H1 (cell line): Measurements from ENCODE around the gene XRRA1.

Source experiments
- JUN ChIP-seq: IDR thresholded peaks from 2 replicates; pipeline ENCODE4 v1.6.1; 2011; ENCODE audit warnings: low read depth, mild to moderate bottlenecking, improper control_type of control experiment, low read length
- PHF8 ChIP-seq: fragments of 200-600 bp; sonication (generic); conservative IDR thresholded peaks from 2 replicates; pipeline ENCODE4 v1.7.1; 2012; ENCODE audit warnings: low read depth, mild to moderate bottlenecking, inconsistent platforms, low read length, moderate library complexity
- SP2 ChIP-seq: IDR thresholded peaks from 2 replicates; pipeline ENCODE4 v1.6.1; 2012; ENCODE audit warnings: mild to moderate bottlenecking, low read length, inconsistent platforms
- SUZ12 ChIP-seq: fragments of 200-600 bp; sonication (generic); IDR thresholded peaks from 2 replicates; pipeline ENCODE4 v1.6.1; 2012; ENCODE audit warnings: mild to moderate bottlenecking, inconsistent platforms, low read length, moderate library complexity, mixed read lengths
- TF ChIP-seq, protein P1 (sequence below): IDR thresholded peaks from 2 replicates; pipeline ENCODE4 v1.6.1; 2012; ENCODE audit warnings: inconsistent platforms
- TF ChIP-seq, protein P2 (sequence below), 3 experiments: IDR thresholded peaks; 1 replicate in 2 of 3; 2 replicates in 1 of 3; pipeline versions ENCODE4 v1.5.1 to v1.6.1; 2011; ENCODE audit warnings: low read length in 3 of 3, mild to moderate bottlenecking in 3 of 3, inconsistent platforms in 2 of 3, low read depth in 1 of 3, moderate library complexity in 1 of 3; ENCODE audit not compliant: insufficient read depth in 1 of 3; ENCODE audit errors: control extremely low read depth in 1 of 3

DNA sequence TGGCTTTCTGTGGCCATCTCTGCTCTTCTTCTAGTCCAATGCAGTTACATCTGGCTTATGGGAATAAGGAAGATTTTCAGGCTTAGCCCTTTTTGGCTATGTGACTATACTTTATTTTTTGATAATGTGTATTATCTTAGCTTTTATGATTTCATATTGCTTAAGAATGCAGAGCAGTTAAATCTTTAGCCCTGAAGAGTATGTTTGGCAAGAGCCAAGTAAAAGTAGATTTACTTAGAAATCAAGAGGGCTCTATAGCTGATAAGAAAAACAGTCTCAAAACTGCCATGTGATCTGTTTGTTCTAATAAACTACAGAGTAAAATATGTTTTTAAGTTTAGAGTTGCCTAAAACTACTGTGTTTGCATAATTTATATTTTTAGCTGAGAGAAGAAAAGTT, 139.1 kb downstream of the XRRA1 start:
- no peak for TF ChIP-seq SP2
- no peak for TF ChIP-seq PHF8
- TF ChIP-seq JUN: no peak
- TF ChIP-seq, protein P1, sequence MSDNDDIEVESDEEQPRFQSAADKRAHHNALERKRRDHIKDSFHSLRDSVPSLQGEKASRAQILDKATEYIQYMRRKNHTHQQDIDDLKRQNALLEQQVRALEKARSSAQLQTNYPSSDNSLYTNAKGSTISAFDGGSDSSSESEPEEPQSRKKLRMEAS: no peak
- TF ChIP-seq, protein P2, sequence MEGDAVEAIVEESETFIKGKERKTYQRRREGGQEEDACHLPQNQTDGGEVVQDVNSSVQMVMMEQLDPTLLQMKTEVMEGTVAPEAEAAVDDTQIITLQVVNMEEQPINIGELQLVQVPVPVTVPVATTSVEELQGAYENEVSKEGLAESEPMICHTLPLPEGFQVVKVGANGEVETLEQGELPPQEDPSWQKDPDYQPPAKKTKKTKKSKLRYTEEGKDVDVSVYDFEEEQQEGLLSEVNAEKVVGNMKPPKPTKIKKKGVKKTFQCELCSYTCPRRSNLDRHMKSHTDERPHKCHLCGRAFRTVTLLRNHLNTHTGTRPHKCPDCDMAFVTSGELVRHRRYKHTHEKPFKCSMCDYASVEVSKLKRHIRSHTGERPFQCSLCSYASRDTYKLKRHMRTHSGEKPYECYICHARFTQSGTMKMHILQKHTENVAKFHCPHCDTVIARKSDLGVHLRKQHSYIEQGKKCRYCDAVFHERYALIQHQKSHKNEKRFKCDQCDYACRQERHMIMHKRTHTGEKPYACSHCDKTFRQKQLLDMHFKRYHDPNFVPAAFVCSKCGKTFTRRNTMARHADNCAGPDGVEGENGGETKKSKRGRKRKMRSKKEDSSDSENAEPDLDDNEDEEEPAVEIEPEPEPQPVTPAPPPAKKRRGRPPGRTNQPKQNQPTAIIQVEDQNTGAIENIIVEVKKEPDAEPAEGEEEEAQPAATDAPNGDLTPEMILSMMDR (IDR thresholded peaks at IDR 0.05; ENCODE audit: control extremely low read depth in 1 of 3, insufficient read depth in 1 of 3, low read depth in 1 of 3, low read length in 3 of 3): no peak
- no peak for TF ChIP-seq SUZ12
